NCI-H2227 treated with DMSO at 0.1 percent for 48 hours (cell line): ENCODE measurements around the gene TUBA1A.
"Not testable (repeated sequence)": the region's sequence is repeated elsewhere in the genome, so short reads cannot be mapped to it uniquely, and the experiment has no call there.

ENCODE experiments used
- DNase-seq: peaks from one replicate; lab custom pipeline; 2025; lab: John Stamatoyannopoulos, UW

The TUBA1A gene

DNA sequence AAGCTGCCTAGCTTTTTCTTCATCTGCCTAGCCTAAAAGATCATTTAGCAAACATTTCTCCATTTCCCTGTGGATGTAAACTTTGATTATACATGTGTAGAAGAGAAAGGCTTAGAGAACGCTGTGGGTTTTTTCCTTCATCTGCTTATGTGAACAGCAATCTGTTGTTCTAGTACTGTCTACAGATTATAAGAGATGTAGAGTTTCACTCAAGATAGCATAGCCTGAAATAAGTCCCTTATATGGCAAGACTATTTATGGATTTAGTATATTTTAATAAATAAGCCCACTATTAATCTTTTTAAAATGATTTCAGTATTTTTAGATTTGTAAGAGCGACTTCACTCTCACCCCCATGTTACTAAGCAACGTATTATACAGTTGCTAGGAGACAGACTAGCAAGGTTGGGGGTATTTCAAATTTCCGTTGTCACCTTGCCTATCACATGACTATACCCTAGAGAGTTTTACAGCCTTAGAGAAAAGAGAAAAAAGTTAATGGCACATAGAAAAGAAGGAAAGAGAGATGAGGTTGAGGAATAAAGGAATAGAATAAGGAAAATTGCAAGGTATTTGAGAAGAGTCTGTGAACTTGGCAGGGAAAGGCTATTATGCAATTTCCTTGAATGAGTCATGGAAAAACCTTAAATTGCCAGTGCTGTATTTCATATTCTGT, 12.2 kb upstream of the TUBA1A start:
- peak; percentile 79 for DNase-seq

DNA sequence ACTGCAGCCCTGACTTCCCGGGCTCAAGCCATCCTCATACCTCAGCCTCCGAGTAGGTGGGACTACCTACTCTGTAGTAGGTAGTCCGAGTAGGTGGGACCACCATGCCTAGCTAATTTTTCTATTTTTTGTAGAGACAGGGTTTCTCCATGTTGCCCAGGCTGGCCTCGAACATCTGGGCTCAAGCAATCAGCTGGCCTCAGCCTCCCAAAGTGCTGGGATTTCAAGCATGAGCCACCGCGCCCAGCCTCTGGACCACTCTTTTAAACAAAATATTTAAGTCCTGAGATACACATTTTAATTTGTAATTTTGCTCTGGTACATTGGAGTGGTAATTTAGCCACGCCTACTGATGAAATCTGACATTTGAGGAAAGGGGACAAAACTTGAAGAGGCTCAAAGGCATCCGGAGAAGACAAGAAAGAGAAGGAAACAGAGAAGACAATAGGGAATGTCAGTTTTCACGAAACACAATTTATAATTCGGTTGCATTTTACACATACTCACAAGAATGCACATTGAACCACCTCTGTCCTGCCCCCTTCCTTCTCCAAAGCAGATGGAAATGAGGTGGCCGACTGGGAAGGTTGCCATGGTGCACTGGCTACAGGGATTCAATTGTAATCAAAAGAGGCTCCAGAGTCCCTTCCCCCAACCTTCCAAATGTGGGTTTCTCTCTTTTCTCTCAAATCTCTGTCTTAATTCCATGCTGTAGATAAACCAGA, 9.7 kb upstream of the TUBA1A start:
- DNase-seq = peak; percentile 52

DNA sequence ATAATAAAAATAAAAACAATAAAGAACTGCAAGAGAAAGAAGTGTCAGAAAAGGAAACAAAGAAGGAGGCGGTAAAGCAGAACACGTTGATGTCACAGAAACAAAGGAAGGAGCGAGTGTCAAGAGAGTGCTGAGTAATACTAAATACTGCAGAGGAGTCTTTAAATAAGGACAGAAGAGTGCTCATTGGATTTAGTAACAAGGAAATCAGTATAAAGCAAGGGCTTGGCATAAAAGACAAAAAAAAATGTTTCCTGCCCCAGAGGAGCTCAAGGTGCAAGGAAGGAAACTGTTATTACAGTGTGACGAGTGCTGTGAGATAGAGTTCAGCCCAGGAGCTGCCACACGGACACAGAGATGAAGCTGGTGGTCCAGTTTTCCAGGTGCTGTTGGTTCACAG, 8.4 kb upstream of the TUBA1A start:
- DNase-seq = no peak

DNA sequence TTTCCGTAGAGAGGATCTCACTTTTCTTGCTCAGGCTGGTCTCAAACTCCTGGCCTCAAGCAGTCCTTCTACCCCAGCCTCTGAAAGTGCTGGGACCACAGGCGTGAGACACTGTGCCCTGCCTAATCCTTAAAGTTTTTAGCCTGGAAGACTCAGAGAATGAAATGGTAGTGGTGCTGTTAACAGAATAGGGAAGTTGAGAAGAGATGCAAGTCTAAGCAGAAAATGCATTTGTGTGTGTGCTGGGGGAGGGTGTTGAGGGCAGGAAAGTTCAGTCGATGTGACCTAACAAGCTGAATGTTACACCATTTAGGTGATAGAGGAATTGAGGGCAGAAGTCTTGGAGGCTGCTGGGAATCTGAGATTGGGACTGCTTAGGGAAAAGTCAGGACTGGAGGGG, 6.9 kb upstream of the TUBA1A start:
- DNase-seq = no peak

DNA sequence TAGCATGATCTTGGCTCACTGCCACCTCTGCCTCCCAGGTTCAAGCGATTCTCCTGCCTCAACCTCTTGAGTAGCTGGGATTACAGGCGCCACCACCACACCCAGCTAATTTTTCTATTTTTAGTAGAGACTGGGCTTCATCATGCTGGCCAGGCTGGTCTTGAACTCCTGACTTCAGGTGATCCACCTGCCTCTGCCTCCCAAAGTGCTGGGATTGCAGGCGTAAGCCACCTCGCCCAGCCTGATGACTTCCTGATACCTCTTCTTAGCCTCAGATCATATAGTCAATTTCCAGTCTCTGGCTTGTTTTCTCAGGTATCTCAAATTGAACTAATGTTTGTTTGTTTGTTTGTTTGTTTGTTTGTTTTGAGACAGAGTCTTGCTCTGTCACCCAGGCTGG, 4.9 kb upstream of the TUBA1A start:
- DNase-seq = not testable (repeated sequence)

DNA sequence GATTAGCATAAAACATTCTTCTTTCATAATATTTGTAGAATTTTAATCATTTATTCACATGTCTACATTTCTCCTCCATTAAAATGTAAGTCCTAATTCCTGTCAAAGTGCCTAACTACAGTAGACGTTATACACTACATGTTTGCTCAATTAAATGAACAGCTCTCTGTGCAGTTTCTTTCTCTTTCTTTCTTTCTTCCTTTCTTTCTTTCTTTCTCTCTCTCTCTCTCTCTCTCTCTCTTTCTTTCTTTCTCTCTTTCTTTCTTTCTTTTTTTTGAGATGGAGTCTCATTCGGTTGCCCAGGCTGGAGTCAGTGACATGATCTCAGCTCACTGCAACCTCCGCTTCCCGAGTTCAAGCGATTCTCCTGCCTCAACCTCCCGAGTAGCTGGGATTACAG, 2.6 kb upstream of the TUBA1A start:
- DNase-seq = not testable (repeated sequence)

DNA sequence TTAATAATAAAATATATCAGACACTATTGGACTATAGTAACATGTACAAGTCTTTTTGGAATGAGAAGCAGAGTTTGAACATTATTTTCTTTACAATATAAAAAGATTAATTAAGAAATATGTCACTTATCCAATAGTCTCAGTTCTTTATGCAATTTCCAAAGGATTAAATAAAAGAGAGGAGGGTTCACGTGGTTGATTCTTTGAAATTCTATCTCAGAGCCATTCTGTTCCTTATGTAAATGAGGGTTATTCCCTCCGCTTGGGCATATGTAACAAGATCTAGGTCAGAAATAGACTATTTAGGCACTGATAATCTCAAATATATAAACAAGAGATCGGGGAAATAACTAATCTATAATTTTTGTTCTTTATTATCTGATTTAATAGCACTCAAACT, 2.1 kb upstream of the TUBA1A start:
- no peak for DNase-seq

DNA sequence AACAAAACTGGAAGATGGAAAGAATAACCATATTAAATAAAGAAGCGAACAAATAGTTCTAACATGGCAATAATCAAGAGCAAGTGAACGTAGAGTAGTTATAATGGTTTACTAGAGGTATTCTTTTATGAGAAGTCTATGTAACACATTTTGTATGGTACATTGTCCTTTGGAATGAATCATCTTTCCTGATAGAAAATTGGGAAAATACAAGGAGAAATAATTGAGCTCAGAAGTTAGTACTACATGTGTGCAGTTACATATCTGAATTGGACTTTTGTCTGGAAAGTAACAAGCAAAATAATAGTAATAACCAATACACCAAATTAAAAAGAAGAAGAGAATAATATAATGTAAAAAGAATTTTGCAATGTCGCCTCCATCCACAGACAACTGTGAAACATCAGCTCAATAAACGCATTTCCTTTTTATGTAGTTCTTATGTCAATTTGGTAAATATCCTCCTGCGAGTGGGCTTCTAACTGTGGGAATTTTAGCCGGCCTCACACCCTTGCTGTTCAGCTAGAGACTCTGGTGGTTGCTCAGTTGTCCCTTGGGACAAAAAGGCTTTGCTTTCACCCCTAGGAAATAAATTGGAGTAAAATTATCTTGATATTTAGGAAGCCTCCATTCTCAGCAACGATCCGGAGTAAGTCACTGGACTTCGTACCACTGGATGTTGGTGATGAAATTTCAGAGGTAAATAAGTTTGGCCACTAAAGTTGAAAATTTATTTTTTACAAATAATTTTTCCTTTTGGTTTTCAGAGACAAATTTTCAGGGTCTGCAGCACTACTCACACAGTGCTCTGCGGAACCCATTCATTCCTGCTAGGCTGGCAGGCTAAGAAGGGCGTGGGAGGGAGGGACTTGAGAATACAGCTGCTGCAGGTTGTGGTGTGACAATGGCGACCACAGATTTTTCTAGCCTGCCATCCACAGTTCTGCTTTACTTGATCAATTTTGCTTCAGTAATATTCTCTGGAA, 1.1 kb upstream of the TUBA1A start:
- DNase-seq = peak; percentile 49

DNA sequence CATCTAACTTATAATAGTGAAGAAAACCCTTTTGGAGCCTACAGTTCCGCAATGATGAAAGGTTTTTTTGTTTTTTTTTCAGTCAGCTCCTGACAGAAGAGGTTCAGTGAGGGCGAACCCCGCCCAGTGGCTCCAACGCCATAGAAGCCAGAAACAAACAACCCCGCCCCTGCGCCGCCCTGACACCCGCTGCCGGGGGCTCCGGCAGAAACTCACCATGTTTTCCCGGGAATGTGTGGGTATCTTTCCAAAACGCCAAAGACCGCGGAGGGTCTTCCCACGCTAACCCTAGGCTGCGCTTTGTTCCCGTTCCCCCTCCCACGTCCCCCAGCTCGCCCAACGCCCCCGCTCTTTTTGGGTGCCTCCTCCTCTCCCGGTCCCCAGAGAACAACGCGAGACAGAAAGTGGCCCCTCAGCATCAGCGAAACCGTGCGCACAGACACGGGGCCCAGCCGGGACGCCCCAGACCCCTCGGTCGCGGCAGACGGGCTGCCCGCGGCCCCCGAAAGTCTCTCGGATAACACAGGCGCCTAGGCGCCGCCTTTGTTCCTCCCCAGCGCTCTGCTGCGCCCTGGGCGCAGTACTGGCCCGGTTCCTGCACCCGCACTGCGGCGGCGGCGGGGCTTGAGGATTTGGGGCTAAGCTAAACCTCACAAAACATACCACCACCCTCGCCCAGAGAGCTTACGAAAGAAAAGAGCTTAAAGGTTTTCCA, 522 bp downstream of the TUBA1A start:
- DNase-seq = peak; percentile 67

DNA sequence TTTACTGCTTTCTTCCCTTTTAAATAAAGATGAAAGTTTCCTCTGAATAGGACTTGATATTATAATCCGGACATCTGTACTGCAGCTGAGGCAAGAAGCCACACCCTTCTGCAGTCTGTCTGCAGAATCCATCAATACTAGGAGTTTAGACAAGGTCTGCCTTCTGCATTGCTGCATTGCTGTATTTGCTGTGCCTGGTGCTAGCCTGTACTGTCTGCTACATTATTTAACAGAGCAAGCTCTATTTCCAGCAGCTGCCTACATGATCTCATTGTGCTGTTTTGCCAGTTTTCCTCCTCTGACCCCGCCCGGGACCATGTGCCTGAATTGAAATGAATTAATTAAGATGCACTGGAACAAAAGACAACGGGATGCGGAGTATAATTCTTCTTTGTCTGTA, 1.7 kb downstream of the TUBA1A start:
- peak; percentile 46 for DNase-seq

DNA sequence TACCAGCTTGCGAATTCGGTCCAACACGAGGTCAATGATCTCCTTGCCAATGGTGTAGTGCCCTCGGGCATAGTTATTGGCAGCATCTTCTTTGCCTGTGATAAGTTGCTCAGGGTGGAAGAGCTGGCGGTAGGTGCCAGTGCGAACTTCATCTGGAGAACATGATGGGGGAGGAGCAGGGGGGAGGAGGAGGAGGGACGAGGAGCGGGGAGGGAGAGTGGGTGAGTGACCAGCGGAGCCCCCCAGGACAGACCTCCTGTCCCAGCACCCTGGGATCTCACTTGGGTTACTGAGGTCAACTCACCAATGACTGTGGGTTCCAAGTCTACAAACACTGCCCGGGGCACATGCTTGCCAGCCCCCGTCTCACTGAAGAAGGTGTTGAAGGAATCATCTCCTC, 2.6 kb downstream of the TUBA1A start:
- DNase-seq = not testable (repeated sequence)

DNA sequence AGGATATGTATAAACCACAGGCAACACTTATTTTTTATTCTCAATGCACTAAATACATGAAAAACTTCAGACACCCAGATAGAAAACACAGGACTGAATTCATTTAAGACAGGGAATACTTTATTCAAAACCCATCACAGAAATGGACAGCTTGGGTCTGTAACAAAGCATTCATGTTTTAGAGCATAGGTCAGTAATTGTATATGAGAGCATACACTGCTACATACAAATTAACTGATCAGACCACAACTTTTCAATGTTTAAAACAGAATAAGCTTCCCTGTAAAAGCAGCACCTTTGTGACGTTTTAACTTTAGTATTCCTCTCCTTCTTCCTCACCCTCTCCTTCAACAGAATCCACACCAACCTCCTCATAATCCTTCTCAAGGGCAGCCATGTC, 4.2 kb downstream of the TUBA1A start:
- DNase-seq = not testable (repeated sequence)

DNA sequence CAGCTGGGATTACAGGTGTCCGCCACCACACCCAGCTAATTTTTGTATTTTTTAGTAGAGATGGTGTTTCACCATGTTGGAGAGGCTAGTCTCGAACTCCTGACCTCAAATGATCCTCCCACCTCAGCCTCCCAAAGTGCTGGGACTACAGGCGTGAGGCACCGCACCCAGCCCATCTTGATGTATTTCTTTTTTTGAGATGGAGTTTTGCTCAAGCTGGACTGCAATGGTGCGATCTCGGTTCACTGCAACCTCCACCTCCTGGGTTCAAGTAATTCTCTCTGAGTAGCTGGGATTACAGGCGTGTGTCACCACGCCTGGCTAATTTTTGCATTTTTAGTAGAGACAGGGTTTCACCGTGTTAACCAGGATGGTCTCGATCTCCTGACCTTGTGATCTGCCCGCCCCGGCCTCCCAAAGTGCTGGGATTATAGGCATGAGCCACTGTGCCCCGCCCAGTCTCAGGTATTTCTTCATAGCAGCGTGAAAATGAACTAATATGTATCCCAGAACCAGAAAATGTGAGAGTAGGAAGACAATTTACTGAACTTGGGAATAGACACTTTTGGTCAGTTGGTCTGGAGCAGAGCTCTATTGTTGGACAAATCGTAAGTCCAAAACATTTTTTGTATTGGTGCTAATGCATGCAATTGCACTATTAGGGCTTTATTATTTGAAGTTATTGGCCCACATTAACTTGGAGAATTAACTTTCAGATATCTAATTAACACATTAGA, 5.5 kb downstream of the TUBA1A start:
- not testable (repeated sequence) for DNase-seq

DNA sequence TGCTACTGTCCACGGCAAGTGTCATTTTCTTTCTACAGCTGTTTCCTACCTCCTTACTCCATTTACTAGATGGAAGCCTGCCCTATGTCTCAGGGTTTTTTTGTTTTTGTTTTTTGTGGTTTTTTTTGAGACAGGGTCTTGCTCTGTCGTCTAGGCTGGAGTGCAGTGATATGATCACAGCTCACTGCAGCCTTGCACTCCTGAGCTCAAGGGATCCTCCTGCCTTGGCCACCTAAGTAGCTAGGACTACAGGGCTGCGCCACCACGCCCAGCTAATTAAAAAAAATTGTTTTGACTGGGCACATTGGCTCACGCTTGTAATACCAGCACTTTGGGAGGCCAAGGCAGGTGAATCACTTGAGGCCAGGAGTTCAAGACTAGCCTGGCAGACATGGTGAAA, 14.7 kb downstream of the TUBA1A start:
- no peak for DNase-seq

DNA sequence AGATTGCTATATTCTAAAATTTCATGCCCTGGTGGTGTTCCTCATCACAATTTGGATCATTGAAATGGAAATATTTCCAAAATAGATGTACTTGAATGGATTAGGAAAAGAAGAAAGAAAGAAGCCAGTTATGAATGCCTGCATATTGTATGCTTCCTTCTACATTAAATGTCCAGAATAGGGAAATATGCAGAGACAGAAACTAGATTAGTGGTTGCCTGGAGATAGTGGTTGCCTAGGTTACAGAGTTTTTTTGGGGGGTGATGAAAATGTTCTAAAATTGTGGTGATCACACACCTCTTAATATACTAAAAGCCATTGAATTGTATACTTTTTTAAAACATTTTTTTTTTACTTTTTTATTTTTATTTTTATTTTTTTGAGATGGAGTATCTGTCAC, 18.0 kb downstream of the TUBA1A start:
- no peak for DNase-seq

DNA sequence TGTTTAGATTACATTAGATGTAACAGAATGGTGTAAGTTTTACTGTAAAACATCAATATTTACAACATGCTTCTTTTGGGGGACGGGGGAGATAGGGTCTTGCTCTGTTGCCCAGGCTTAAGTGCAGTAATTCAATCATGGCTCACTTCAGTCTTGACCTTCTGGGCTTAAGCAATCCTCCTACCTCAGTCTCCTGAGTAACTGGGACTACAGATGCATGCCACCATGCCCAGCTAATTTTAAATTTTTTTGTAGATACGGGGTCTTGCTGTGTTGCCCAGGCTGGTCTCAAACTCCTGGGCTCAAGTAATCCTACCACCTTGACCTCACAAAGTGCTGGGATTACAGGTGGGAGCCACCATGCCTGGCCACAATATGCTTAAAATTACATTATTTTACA, 23.8 kb downstream of the TUBA1A start:
- no peak for DNase-seq

DNA sequence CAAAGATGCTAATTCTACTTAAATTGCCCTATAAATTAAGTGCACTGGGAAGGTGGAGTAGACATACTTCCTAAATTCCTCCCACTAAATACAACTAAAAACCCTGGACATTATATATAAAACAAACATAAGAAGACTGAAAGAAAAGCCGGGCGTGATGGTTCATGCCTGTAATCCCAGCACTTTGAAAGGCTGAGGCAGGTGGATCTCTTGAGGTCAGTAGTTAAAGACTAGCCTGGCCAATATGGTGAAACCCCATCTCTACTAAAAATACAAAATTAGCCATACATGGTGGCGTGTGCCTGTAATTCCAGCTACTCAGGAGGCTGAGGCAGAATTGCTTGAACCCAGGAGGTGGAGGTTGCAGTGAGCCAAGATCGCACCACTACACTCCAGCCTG, 27.0 kb downstream of the TUBA1A start:
- DNase-seq = not testable (repeated sequence)

DNA sequence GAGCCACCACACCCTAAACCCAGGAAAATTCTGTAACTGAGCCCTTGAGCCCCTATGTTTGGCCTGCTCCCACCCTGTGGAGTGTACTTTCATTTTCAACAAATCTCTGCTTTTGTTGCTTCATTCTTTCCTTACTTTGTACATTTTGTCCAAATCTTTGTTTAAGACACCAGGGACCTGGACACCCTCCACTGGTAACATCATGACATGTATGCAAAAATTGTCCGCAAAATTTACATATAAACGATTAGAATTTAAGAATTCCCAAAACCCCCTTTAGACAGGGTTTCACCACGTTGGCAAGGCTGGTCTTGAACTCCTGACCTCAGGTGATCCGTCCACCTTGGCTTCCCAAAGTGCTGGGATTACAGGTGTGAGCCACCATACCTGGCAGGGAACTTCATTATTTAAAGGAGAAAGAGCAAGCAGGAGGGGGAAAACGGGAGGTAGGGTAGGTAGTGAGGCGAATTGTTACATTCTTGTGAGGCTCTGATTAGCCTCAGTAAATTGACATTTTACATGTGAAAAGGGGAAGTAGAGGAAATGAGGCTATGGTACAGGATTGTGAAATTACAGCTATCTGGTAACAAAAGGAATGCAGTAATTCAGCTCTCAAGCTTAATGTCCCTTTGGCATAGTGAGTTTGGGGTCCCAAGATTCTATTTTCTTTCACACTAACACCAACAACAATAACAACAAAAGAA, 27.6 kb downstream of the TUBA1A start:
- DNase-seq = no peak

DNA sequence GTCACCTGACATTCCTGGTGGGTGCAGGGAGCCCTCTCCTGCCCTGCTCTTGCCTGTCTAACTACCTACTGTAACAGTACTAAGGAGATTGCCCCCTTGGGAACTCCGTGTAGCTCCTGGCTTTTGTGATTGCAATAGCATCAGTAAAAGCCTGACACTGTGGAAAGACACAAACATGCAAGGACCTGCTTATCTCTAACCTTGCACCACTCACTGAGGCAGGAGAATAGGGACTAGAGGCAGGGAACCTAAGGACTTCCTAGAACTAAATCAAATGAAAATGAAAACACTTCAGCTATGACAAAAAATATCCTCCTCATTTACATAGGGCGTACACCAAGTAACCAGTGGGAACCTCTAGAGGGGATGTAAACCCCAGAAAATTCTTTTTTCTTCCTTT, 28.5 kb downstream of the TUBA1A start:
- no peak for DNase-seq

DNA sequence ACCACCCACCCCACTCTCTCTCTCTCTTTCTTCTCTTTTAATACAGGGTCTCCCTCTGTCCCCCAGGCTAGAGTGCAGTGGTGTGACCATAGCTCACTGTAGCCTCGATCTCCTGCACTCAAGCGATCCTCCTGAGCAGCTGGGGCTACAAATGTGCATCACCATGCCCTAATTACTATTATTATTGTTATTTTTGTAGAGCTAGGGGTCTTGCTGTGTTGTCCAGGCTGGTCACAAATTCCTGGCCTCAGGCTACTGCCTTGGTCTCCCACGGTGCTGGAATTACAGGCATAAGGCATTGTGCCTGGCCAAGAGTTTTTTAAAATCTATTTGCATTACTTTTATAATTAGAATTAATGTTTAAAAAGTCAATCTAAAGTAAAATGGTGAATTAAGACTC, 34.7 kb downstream of the TUBA1A start:
- no peak for DNase-seq

DNA sequence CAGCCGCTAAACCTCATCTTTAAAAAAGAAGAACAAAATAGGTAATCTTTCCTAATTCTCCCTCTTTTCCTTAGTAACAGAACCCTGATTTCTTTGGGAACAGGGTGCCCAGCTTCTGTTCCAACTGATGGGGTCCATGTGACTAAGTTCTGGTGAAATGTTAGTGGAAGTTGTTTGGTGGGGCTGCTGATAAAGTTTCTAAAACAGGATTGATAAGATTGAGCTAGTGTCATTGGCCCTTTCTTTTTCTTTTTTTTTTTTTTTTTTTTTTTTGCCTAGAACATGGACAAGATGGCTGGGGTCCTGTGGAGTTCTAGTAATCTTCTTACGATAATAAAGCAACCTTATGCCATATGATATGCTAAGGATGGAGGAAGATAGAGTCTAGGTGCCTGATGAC, 41.5 kb downstream of the TUBA1A start:
- no peak for DNase-seq
